ENCODE measurements around the gene NPTXR.
A peak's percentile ranks its signal among the peaks of the same experiment; 100 is the strongest.

Gene NPTXR

DNA sequence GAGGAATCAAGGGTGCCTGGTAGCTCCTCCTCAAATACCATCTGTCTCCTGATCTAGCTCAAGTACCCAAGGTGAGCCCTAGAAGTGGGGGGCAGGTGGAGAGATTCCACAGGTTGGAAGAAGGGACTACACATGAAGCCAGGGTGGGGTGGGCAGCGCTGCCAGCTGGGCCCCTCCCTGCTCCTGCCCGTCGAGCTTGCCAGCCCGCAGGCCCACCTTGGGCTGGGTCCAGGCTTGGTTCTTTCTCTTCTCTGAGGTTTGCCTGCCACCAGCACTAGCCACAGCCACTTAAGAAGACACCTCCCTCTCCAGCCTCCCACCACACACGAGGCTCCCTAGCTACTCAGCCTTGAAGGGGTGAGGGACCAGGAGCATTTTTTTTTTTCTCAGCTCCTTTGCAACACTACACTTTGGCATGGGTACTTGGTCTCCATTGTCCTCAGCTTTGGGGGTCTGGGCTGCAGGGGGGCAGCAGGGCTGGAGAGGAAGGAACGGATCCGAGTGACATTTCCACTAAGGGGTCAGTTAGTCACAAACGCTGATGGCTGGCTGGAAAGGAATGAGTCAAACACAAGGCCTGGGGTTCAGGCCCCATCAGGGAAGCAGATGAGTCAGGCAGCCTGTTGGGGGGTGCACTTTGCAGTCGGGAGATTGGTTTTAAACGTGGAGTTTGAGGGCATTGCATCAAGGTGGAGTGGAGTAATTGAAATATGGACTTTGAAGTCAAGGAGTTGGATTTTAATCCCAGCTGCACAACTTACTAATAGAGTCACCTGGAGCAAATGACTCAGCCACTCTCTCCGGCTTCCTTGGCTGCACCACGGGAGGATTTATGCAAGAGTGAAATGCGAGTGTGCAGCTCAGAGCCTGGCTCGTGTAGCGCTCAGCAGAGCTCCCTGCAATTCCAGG is 7.4 kb upstream of the NPTXR start:
- no peak for DNase-seq

DNA sequence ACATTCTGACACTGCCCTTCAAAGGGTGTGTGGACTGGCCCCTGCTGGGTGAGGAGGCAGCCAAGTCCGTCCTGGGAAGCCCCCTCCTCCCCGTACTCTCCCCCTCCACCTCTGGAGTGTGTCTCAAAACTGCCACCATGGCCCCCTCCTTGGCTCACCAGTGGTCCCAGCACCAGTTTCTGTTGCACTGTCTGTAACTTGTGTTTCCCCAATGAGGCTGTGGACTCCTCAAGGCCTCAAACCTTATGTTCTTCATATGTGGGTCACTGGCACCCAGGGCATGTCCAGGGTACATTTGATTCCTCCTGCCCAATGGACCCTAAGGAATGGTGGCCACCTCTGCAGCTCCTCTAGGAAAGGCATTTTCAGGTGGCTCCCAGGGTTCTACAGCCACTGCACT is 6.6 kb upstream of the NPTXR start:
- DNase-seq, result no peak

DNA sequence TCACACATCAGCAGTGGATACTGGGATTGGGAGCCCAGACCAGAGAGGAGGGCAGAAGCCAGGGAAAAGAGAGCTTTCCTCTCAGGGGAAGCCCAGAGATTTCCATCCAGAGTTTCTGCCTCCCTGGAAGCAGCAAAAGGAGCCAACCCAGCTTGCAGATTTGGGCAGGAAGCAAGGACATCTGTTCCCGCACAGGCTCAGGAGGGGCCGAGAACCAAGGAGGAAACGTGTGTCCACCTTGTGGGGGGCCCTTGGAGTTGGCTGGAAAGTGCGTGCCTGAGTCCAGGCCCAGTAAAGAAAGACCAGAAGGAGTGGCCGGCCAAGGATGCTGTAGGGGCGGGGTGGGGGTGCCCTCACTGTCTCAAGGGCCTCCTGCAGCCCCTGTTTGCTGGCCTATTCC is 6.0 kb upstream of the NPTXR start:
- DNase-seq, result no peak

DNA sequence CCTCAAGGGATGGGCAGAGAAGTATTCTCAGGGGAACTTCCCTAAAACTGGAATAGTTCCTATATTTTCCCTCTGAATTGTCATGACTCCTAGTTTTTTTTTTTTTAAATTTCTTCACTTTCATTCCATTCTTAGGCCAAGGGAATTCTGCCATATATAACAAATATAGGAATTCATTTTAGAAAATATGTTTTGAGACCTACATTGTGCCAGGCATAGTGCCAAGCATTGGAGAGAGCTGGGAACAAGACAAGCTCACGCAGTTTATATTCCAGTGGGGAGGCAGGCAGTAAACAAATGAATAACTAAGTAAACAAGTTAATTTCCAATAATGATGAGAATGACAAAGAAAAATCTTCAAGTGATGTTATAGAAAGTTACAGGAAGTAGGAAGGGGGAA is 2.6 kb upstream of the NPTXR start:
- no peak for DNase-seq

DNA sequence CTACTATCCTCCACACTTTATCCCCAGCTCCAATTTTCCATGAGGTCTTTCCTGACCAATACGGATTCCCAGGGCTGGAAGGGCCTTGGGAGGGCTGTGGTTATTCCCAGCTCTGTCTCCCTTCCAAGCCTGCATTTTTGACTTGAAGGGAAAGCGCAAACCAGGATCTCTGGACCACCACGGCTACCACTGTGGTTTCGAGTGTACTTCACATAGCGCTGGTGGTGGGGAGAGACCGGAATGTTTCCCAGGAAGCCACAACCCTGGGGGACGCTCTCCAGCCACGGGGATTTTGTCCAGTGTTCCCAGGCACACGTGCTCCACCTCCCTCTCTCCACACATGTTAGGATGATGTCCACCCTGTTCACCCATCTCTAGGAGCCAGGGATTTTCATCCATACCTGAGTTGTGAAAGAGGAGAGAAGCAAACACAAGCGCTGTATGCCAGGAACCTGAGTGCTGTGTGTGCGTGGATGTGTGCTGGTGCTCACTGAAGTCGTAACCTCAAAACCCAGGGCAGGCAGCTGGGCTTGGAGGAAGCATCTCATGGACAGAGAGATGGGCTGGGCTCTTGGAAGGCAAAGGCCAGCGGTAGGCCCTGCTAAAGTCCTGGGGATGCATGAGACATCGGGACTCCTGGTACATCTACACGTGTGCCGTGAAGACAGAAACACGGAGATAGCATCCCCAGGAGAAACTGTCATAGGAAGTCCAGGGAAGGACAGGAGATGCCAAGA is 1.3 kb upstream of the NPTXR start:
- DNase-seq, result no peak

DNA sequence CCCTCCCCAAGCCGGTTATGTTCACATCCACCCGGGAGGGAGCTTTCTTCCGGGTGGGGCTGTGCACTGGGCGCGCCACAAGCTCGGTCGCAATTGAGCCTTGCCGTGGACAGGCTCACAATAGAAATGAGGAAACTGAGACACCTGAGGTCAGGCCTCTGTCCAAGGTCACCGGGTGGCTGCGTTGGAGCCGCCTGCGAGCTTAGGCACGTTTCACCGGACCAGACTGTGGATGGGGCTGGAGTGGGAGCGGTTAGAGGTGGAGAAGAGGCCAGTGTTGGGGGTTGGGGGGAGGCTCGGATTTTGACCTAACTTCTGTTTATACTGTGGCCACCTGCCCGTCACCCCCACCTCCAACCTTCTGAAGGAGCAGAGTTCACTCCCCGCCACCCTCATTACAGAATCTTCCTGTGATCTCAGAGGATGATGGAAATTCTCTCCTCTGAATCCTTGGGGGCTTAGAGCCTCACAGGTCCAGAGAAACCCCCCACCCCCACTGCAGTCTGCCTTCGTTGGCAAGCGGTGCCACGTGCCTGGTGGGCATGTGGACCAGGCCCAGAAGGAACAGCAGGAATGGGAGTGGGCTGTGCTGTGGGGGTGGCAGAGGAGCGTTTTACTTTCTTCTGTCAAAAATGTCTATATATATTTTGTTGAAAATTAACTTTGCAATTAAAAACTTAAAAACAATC is 631 bp upstream of the NPTXR start:
- DNase-seq, result no peak

DNA sequence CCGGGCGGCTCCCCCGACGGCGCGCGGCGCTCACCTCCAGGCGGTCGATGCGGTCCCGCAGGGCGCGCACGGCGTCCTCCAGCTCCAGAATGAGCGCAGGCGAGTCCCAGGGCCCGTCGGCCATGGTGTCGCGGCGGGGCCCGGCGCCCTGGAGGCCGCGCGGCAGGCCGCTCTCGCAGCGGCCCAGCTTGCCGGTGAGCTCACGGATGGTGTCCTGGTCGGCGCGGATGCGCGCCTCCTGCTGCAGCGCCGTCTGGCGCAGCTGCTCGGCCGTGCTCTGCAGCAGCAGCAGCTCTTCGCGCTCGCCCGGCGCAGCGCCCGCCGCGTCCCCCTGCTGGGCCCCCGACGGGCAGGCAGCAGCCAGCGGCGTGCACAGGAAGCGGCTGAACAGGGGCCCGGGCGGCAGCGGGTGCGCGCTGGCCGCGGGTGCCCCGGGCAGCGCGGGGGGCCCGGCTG is 599 bp downstream of the NPTXR start:
- DNase-seq, result peak; percentile 85

DNA sequence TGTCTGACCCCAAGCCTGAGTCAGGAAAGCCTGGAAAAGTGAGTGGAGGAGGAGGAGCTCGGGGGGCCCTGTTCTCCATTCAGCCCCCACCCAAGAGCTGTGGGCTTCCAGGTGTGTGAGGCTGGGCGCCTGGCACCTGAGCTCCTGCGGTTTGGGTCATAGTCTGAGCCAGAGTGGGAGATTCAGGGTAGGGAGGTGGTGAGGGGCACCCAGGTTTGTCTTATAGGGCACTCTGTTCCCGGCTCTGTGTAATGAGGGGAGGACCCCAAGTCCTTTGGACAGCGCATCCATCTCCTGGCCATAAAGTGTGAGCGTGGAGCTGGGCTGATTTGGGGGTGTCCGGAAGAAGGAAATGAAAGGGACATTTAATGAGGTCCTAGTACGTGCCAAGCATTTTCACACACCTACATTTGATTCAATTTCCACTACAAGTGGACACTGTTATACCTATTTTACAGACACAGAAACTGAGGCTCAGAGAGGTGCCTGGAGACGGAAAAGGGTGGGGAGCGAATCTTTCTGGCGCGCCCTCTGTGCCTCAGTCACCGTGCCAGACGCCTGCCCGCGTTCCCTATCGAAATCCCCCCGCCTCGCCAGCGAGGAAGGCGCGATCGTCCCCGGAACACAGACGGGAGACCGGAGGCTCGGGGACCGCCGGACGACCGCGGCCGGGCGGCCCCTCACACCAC is 1.2 kb downstream of the NPTXR start:
- DNase-seq, result no peak

DNA sequence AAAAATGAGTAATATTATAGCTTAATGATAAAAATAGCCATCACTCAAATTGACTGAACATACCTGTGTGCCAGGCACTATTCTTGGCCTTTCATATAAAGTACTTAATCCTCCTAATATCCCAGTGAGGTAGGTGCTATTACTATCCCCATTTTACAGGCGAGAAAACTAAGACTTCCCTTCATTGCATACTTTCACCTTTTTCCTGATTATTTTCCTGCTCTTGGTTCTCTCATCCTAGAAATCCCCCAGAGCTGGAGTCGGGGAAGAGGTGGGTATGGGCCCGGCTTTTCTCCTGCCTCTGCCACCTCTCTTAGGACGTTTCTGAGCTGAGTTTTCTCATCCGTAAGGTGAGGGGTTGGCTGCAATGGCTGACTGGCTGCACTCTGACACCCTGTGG is 2.2 kb downstream of the NPTXR start:
- DNase-seq, result no peak

DNA sequence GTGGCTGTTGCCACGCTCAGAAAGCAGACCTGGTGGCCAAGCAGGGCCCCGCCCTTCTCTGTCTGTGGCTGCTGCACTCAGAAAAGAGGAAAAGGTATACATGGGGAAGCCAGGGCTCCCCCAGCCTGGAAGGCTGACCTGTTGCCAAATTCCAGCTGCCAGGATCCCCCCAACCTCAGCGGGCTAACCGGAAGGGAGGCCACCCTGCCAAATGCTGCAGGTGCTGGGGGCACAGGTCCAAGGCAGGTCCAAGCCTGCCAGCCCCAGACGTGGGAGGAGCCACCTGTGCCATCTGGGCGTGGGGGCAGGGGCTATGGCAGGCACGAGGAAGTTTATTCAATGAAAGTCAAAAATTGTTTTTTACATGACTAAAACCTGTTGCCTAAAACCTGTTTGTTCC is 2.6 kb downstream of the NPTXR start:
- DNase-seq, result no peak

DNA sequence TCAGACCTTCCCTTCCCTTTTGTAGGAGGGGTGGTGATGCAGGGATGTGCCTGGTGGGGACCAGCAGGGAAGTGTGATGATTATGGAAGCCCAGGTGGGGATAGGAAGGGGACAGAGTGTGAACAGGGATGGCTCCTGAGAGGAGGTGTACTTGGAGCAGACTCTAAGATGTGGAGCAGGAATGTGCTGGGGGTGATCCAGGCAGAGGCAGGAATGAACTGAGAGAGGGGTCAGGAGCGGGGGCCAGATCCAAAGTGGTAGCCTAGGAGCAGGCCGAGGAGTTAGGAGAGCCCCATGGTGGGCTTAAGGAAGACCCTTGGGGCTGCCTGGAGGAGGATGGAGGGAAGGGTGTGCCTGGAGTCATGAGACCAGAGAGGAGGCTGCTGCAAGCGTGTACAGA is 3.7 kb downstream of the NPTXR start:
- no peak for DNase-seq

DNA sequence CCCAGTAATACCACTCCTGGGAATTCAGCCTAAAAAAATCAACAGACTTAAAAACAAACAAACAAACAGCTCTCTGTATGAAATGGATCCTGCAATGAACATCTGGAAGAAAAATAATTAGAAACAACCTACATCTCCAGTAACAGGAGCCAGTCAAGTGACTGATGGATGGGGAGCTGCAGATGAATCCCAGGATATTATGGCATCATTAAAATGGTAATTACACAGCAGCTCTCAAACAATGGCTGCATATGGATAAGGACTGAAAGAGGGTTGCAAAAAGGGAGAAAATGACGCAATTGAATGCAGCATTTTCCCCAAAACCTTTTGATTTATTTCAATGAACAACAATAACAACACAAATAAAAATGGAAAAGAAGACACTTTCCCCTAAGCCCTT is 4.1 kb downstream of the NPTXR start:
- no peak for DNase-seq

DNA sequence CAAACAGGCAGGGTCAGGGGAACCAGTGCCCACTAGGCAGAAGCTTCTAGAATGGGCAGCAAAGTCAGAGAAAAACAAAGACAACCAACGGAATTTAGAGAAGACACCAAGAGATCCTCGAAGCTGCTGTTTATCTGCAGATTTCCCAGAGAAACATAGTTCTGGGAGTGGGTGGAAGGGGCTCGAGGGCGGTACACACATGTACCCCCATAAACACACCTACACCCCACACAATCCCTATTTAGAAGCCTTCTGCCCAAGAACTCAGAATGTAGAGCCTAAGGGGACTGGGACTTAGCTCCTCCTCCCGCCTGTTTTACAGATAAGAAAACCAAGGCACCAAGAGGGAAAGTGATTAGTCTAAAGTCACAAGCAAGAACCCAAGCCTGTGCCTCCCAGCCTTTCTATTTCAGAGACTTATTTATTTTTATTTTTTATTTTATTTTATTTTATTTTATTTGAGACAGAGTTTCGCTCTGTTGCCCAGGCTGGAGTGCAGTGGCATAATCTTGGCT is 6.4 kb downstream of the NPTXR start:
- DNase-seq, result no peak

DNA sequence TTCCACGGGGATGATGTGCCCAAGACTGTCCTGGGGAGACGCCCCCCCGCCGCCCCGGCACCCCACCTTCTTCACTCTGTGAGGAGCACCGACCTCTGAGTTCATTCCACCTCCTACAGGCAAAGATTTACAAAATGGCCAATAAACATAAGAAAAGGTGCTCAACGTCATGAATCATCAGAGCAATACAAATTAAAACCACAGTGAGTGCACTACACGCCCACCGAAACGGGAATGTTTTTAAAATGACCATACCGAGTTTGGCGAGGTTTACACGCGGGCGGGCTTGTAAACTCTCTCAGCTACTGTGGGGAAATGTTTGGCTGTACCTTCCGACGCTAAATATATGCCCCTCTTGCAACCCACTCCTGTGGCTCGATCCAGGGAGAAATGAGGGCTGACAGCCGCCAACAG is 7.9 kb downstream of the NPTXR start:
- no peak for DNase-seq

DNA sequence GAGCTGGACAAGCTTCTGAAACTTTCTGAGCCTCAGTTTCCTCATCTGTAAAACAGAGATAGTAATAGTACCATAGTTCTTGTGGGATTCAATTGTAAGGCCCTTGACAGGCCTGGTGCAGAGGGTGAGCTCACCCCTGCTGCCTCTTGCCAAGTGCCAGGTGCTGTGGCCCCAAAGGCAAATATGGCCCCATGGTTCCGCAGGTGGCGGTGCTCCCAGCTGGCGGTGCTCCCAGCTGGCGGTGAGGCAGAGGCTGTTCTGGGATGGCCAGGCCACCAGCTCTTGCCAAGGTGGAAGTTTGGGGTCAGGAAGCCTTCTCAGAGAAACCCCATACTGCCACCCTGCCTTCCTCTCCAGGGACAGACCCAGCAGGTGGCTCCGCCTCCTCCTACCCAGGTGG is 8.8 kb downstream of the NPTXR start:
- DNase-seq, result no peak

DNA sequence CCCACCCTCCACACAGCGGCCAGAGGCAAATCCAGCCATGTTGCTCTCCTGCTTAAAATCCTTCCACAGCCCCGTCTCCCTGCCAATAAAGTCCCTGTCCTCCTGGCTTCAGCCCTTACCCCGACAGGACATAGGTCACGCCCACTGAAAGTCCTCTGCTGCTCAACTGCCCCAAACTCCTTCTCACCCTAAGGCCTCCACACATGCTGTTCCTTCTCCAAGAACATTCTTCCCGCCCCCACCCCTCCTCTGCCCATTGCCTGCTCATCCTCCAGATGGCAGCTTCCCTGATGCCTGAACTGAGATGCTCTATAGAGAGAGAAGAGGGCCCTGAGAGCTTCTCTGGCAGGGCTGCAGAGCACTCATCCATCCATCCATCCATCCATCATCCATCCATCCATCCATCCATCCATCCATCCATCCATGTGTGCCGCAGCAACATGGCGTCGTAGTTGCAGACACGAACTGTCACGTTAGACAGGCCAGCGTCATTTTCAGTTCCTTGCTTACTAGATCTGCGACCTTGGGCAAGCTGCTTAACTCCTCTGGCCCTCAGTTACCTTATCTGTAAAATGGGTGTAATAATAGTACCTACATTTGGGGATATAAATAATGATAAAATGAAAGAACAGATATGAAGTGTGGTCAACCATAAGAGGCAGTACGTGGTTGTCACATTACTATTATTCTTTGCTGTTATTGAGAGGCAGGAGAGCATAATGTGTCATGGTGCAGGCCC is 9.4 kb downstream of the NPTXR start:
- DNase-seq, result no peak

DNA sequence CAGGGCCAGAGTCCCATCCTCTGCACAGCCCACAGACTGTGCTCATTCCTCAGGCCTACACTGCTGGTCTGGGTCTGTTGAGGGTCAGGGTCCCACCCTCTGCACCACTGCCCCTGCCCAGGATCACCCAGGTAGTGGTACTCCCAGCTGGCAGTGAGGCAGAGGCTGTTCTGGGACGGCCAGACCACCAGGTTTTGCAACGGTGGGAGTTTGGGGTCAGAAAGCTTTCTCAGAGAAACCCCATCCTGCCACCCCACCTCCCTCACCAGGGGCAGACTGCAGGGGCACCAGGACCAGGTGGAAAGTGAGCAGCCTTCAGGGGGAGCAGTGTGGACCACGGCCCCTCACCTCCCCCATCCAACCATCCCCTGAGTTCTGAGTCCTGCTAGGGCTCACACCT is 10.8 kb downstream of the NPTXR start:
- no peak for DNase-seq

DNA sequence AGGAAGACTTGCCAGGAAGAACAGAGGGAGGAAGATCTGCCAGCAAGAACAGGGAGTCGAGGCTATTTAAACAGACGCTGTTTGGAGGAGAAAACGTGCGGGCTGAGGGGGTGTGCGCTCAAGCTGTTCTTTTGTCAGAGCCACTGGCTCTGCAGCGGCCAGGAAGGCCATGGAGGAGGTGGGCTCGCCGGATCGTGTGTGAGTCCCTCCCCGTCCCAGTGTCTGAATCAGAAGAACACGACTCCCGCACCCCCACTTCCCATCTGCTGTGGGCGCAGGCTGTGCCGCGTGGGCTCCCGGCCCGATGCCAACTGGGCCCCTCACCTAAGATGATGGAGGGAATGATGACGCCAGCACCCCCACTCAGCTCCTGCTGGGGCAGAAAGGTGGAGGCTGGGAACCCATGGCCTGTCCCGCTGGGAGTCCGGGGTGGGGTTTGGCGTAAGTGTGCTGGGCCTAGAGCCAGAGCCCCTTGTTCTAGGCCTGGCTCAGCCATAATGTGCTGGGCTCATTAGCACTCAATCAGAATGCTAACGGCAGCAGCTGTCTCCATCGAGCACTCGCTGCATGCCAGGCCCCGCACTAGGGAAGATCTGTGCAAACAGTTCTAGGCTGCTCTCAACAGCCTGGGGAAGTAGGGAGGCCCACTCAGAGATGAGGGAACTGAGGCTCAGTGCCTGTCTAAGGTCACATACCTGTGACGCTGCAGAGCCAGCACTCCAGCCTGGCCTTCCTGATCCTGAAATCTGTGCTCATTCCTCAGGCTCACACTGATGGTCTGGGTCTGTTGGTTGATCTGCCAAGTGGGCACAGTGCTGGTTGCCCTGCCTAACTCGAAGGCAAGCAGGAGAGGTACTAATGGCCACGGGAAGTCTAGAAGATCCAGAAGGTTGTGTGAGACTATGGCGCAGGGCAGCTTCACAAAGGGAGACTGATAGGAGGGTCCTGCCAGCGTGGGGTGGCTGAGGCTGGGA is 11.5 kb downstream of the NPTXR start:
- DNase-seq, result no peak

DNA sequence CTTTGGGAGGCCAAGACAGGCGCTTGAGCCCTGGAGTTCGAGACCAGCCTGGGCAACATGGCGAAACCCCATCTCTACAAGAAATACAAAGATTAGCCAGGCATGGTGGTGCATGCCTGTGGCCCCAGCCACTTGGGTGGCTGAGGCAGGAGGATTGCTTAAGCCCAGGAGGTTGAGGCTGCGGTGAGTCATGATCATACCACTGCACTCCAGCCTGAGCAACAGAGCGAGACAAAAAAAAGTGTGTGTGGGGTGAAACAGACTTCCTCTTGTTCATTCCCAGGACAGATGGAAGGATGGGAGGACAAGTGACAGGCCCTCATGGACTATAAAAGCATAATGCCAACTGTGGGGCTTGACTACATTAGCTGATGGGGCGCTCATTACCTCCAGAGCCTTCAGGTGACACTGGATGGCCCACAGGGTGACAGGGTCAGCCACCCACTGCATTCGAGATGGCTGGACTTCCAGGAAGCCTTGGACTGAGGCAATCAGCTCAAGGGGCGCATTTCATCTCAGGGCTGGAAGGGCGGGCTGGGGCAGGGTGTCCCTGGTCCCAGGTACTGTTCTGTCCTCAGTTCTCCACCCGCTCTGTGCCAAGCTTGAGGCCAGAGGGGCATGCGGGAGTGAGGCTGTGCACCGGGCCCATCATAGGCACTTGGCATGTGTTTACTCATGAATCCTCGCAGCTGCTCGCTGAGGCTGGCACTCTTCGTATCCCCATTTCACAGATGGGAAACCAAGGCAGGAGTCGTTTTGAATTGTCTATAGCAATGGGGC is 12.5 kb downstream of the NPTXR start:
- peak; percentile 64 for DNase-seq

DNA sequence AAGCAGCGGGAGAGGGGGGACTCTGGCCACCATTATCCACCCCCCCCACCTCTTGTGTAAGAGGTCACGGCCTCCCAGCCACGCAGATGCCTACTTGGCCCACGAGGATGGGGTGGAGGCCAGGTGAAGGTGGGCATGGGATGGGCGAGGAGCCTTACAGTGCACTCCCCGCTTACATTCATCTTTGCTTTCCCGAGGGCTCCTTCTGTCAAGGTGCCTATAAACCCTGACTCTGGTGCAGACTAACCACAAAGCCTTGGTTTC is 13.1 kb downstream of the NPTXR start:
- DNase-seq, result no peak

Data from islet precursor cell (in vitro differentiated cells).